Ishikawa (cell line): ENCODE measurements around the gene CHRNB1.

Experiments used
- CEBPB ChIP-seq: IDR thresholded peaks from 2 replicates; pipeline ENCODE4 v1.6.1; 2012
- CREB1 ChIP-seq: IDR thresholded peaks from 2 replicates; pipeline ENCODE4 v1.6.1; 2012; ENCODE audit warnings: low read depth
- EGR1 ChIP-seq: IDR thresholded peaks from 2 replicates; pipeline ENCODE4 v1.6.1; 2012
- EP300 ChIP-seq: IDR thresholded peaks from 2 replicates; pipeline ENCODE4 v1.6.1; 2012; ENCODE audit warnings: borderline replicate concordance
- FOXM1 ChIP-seq: IDR thresholded peaks from 2 replicates; pipeline ENCODE4 v1.6.1; 2012; ENCODE audit warnings: low read depth, borderline replicate concordance
- MAX ChIP-seq: IDR thresholded peaks from 2 replicates; pipeline ENCODE4 v1.6.1; 2012
- NFIC ChIP-seq: IDR thresholded peaks from 2 replicates; pipeline ENCODE4 v1.6.1; 2012
- RAD21 ChIP-seq: IDR thresholded peaks from 2 replicates; pipeline ENCODE4 v1.6.1; 2012; ENCODE audit warnings: low read depth
- REST ChIP-seq: IDR thresholded peaks from 2 replicates; pipeline ENCODE4 v1.6.1; 2012; ENCODE audit warnings: low read depth, mild to moderate bottlenecking
- TAF1 ChIP-seq: IDR thresholded peaks from 2 replicates; pipeline ENCODE4 v1.6.1; 2012; ENCODE audit warnings: low read depth, mild to moderate bottlenecking
- TCF12 ChIP-seq: IDR thresholded peaks from 2 replicates; pipeline ENCODE4 v1.6.1; 2012; ENCODE audit warnings: low read depth
- TEAD4 ChIP-seq: IDR thresholded peaks from 2 replicates; pipeline ENCODE4 v1.6.1; 2012
- USF1 ChIP-seq: IDR thresholded peaks from 2 replicates; pipeline ENCODE4 v1.6.1; 2012
- YY1 ChIP-seq: IDR thresholded peaks from 2 replicates; pipeline ENCODE4 v1.6.1; 2012; ENCODE audit warnings: low read depth
- ZBTB7A ChIP-seq: IDR thresholded peaks from 2 replicates; pipeline ENCODE4 v1.6.1; 2012; ENCODE audit warnings: low read depth

The CHRNB1 gene

GRCh38 chr17:7441266-7441665 lies 3.6 kb upstream of the CHRNB1 start:
- TF ChIP-seq EP300 (no peak), CEBPB (no peak), CREB1 (no peak), MAX (no peak), YY1 (no peak), RAD21 (no peak), USF1 (no peak), ZBTB7A (no peak)

- no peak for TF ChIP-seq EP300
- no peak for TF ChIP-seq NFIC
- no peak for TF ChIP-seq ZBTB7A
- no peak for TF ChIP-seq FOXM1
- no peak for TF ChIP-seq CEBPB
- no peak for TF ChIP-seq TCF12
- TF ChIP-seq EGR1, result no peak
- no peak for TF ChIP-seq YY1
- no peak for TF ChIP-seq RAD21
- no peak for TF ChIP-seq TAF1
- no peak for TF ChIP-seq REST
- TF ChIP-seq CREB1, result no peak
- TF ChIP-seq USF1, result no peak
- TF ChIP-seq MAX, result no peak
- no peak for TF ChIP-seq TEAD4
Observed at GRCh38 chr17:7442142-7442541, 2.7 kb upstream of the CHRNB1 start.

- no peak for TF ChIP-seq EGR1
- no peak for TF ChIP-seq REST
- no peak for TF ChIP-seq CREB1
- TF ChIP-seq EP300, result no peak
- no peak for TF ChIP-seq RAD21
- no peak for TF ChIP-seq TAF1
- TF ChIP-seq FOXM1, result no peak
Observed at GRCh38 chr17:7443499-7444485, 1.1 kb upstream of the CHRNB1 start.

- TF ChIP-seq YY1 (no peak), NFIC (no peak)
Observed at GRCh38 chr17:7445619-7445968, 733 bp downstream of the CHRNB1 start.

- TF ChIP-seq TCF12, result no peak
- TF ChIP-seq USF1, result no peak
- TF ChIP-seq RAD21, result no peak
- TF ChIP-seq MAX, result no peak
- TF ChIP-seq EGR1, result no peak
- no peak for TF ChIP-seq NFIC
- no peak for TF ChIP-seq TAF1
- no peak for TF ChIP-seq CREB1
- TF ChIP-seq REST, result no peak
- no peak for TF ChIP-seq EP300
- TF ChIP-seq ZBTB7A, result no peak
Observed at GRCh38 chr17:7448461-7448860, 3.6 kb downstream of the CHRNB1 start.
